Placental pericyte (primary cell): Measurements from ENCODE around the gene JPH2. TPM values are rescaled to one million over a fixed set of nuclear protein-coding genes. Genes with fewer than 3 reads are reported as not detected.

Experiments
- total RNA-seq: library from RNA; depleted of rRNA; stranded (reverse); fragments of >200 nt; gene quantifications from 2 replicates; pipeline ENCODE4 v1.2.3, GENCODE V29; 2012

Gene JPH2
- total RNA-seq = 1.3 and 16.3 TPM in 2 replicates

GRCh38 chr20:44187054-44187771 is at the start of gene JPH2:
Gene JPH2, minus strand, starts transcription at chr20:44187188. Its CDS starts 483 bp downstream, at chr20:44186705.

DNA sequence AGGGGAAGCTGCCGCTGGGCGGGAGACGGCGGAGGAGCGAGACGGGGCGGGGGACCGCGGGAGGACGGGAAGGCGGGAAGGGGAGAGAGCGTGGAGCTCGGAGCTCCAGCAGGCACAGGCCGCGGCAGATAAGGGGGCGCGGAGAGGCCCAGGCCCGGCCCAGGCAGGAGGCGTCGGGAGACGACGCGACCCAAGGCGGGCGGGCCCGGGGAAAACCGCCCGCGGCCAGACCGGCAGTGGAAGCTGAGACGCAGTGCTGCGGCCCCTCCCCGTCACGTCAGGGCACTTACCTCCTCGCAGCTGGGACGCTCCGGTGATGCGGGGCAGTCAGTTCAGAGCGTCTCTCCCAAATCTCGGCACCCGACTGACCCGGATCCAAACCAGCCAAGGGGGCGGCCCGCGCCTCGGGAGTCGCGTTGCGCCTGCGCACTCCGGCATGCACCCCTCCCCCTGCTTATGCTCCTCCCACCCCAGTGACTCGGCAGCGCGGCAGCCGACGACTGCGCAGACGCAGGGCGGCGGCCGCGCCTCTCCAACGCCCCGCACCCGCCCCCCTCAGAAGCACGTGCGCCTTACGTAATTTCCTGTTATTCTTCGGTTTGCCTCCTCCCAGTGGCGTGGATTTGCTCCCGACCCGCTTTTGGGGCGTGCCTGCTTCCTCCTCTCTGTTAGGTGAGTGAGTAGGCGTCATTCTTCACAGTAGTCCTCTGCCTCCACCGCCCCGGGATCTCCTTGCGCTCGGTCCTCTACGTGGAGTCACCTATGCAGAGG is 23.6 kb upstream of the JPH2 start, which contains the start of gene OSER1:
Gene OSER1 (minus strand): TSS at position 366 of the 771 bp plus-strand sequence. CDS start 3,814 bp downstream, outside the sequence.

Other genes with a start within 250 kb of the JPH2 start
- gene OSER1, start 23.6 kb upstream of the JPH2 start, total RNA-seq = 41.4 and 47.7 TPM in 2 replicates
- not detected in 2 replicates for gene GDAP1L1, start 60.1 kb upstream of the JPH2 start, total RNA-seq
- gene FITM2, start 124.0 kb upstream of the JPH2 start, total RNA-seq = 3.5 and 9.6 TPM in 2 replicates
- gene R3HDML, start 149.9 kb upstream of the JPH2 start, total RNA-seq = not detected in 2 replicates
- not detected in 2 replicates for gene HNF4A, start 168.5 kb upstream of the JPH2 start, total RNA-seq